ENCODE results near the gene IFI6.
A peak's percentile ranks its signal among the peaks of the same experiment; 100 is the strongest.

IFI6 gene

GRCh38 chr1:27669876-27670275 lies 2.1 kb downstream of the IFI6 start:
- no peak for DNase-seq

DNA sequence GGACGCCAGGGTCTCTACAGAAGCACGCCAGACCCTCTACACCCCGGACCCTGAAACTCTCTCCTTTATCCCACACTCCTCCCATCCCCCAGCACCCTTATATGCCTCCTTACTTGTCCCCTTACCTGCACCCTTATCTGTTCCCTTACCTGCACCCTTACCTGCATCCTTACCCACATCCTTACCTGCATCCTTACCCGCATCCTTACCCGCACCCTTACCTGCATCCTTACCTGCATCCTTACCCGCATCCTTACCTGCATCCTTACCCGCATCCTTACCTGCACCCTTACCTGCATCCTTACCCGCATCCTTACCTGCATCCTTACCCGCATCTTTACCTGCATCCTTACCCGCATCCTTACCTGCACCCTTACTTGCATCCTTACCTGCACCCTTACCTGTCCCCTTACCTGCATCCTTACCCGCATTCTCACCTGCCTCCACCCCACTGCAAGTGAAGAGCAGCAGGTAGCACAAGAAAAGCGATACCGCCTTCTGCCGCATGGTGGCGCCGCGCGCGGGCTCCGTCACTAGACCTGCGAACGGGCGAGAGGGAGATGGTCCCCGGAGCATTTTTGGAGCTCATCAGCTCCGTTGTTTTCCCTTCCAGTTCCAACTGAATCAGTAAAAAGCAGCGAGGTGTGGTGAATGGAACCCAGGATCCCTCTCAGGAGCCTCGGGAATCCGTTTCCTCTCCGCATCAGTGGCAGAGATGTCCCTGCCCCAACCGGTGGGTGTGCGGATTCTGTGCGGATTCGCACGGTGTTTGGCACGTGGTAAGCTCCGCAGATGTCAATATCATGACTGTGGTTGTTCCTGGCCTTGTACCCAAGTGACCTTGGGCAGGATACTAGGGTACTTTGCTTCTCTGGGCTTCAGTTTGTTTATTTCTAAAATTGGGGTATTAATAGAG lies 2.9 kb downstream of the IFI6 start:
- peak; percentile 68 for DNase-seq

- no peak for DNase-seq
These were observed 3.7 kb downstream of the IFI6 start for GRCh38 chr1:27668121-27668807.

GRCh38 chr1:27666791-27667254 lies 5.2 kb downstream of the IFI6 start:
- no peak for DNase-seq

DNA sequence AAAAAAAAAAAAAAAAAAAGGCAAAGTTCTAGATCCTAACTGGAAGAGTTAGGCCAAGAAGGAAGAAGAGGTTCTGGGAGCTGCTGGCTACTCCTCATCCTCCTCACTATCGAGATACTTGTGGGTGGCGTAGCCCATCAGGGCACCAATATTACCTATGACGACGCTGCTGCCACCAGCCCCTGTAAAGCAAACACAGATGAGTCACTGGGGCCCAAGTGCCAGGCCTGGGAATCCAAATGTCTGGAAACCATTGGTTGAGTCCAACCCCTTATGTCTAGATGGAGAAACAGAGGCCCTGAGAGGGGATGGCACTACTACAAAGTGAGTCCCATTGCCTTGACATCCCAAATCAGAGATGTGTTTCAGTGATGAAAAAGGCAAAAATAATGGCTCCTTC lies 5.7 kb downstream of the IFI6 start:
- DNase-seq = no peak

DNA sequence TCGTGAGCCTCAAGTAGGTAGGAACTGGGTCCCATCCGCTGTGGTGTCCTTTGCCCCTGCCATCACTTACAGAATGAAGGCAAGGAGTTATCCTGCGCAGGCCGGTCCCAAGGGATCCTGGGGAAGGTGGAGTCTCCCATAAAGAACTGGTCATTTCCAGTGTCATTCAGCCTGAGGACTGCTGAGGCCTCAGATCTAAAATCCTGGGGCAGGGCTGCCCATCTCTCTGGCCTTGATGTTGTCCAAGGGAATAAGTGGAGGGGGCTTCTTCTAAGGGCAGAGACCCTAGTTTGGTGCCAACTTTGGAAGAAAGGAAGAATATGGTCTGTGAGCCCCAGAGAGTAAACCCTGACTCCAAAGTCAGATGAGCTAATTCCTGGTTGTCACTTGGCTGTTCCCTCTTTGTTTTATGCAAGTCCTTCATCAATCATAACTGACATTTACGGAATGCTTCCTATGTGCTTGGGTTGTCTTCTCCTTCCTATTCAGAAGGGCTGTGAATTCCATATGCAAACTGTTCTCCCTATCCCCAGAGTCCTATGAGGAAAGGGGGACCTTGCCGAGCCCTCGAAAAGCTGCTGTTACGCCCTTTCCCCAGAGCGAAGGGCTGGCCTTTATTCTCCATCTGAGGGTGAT lies 6.9 kb downstream of the IFI6 start:
- no peak for DNase-seq

GRCh38 chr1:27664291-27664690 lies 7.7 kb downstream of the IFI6 start:
- no peak for DNase-seq

DNA sequence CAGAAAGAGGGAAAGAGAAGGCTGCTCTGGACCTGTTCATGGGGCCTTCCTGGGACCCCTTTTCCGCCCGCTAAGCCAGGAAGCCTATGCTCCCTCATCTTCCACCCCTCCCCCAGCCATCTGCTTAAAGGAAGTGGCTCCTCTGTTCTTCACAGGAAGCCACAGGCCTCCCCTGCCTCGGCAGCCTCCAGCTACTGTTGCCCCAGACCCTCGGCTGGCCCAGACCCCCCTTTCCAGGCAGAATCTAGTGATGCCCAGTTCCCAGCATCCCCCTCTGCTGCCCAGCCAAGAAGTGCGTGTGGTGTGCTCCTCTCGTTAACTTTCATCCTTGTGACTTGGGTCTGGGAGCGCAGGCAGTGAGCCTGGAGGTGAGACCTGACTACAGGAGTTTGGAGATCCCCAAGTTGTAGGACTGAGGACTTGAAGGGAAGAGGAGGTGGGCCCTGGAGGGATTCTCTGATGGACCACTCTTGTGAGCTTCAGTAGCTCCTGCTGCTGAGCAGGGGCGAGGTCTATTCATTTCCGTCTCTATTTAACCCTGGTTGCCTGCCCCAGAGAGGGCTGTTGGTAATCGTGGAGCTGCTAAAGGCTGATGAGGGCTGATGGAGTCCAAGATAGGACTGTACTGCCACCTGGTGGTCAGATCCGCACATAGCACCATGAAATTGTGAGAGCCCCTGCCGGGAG lies 9.1 kb downstream of the IFI6 start:
- peak; percentile 85 for DNase-seq

DNA sequence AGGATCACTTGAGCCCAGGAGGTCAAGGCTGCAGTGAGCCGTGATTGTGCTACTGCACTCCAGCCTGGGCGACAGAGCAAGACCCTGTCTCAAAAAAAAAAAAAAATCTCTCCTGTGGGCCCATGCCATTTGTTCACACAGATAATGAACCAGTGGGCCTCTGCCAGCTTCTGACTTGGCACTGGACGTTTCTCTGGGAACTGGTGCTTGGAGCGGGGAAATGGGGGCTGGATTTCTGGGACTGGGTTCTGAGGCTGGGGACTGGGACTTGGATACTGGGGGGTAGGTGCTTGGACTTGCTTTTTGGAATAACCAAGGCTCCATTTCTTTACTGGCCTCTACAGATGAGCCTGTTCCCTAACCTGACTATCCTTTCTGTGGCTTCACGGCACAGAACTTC lies 9.7 kb downstream of the IFI6 start:
- DNase-seq = no peak

- DNase-seq = no peak
These were observed 10.4 kb downstream of the IFI6 start for GRCh38 chr1:27661412-27662075.

GRCh38 chr1:27660300-27660835 lies 11.6 kb downstream of the IFI6 start:
- no peak for DNase-seq

DNA sequence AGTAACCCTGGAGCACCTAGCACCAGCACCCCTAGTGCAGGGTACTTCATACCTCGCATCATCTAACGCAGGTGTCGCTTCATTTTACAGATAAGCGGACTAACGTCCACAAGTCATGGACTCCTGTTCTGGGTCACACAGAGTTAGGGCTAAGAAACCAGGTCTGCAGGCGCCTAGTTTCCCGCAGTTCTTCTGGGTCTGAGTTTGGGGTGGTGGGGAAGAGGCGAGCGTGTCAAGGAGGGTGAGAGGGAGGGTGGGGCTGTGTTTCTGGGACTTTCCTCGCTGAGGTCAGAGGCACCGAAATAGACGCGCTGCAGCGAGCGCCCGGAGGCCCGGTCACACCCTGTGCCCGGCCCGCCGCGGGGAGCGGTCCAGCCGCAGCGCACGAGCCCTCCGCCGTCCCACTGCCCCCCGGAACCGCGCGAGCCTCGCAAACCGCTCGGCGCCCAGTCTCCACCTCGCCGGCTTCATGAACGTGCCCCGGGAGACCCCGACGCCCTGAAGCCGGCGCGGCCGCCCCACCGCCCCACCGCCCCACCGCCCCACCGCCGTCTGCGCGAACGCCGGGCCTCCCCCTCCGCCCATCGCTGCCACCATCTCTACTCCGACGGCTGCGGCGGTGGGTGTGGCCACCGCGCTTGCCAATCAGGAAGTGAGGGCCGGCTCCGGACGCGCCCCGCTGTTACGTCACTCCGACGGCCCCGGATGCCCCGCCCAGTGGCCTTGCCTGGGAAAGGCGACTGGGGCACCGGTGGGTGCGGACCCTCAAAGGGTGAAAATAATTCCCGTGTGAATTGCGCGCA lies 12.3 kb downstream of the IFI6 start:
- DNase-seq = peak; percentile 70

DNA sequence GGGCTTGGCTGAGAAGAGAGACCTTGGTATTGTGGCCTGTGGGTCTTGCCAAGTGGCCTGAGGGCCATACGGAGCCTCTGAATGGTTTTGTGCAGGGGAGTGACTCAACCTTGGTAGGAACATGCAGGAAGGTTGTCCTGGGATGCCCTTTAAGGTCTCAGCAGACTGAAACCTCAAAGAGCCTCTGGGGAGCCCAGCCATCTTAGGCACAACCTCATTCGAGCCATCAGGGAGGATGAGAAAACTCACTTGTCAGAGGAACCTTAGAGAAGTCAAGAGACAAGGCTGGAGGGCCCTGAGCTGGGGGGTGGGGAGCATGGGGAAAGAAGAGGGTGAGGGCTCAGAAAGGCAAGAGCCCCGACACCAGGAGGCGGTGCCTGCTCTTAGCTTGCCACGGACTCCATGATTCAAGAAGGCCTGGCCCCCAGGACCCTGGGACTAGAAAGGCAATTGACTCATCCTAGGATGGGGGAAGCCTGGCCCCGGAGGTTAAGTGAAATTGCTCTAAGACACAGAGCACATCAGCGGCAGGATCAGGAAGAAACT lies 13.0 kb downstream of the IFI6 start:
- no peak for DNase-seq

DNA sequence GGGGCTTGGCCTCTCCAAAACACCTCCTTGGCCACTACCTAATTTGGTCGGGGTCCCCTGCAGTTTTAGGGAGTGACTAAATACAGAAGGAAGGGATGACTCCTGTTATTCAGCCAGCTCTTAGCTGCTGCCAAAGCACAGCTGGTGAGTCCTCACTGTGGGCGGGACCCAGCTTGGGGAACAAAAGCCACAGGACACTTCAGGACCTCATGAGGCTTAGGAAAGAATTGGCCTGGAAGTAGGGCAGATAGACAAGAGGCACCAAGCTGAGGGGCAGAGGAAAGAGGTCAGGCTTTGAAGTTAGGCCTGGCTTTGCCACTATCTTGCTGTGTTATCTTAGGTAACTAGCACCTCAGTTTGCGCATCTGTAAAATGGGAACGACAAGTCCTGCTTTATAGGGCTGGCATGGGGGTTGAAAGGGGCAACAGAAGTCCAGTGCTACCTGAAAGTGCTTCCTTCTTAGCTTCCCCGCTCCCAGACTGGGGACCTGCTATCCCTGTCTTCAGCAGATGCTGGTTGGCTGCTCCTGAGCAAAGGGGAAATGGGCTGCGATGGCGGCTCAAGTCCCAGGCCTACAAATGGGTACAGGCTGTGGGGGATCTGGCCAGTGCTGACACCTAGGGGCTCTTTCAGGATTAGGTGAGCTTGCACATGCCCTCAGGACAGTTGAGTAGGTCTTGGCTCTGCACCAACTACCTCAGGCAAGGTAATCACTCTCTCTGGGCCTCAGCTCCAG lies 15.7 kb downstream of the IFI6 start:
- no peak for DNase-seq

- no peak for DNase-seq
These were observed 16.6 kb downstream of the IFI6 start for GRCh38 chr1:27655151-27655937.

DNA sequence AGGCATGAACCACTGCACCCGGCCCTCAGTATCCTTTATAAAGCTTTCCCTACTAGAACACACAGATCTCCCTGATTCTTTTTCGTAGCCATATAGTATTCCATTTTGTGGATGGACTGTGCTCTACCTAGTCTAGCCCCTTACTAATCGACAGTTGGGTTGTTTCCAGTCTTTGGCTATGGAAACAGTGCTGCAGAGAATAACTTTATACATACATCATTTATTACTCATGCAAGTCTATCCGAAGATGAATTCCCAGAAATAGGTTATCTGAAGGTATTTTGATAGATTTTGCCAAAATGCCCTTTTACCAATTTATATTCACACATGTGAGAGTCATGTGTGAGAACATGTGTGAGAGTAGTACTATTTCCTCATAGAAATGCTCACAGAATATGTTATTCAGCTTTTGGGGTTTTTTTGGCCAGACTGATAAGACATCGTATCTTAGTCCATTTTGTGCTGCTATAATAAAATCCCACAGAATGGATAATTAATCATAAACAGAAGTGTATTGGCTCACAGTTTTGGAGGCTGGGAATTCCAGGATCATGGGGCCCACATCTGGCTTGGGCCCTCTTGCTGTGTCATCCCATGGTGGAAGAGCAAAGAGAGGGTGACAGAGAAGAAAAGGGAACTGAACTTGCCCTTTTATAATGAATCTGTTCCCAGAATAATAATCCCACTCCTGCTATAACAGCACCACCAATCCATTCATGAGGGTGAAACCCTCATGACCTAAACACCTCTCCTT lies 19.7 kb downstream of the IFI6 start:
- no peak for DNase-seq

DNA sequence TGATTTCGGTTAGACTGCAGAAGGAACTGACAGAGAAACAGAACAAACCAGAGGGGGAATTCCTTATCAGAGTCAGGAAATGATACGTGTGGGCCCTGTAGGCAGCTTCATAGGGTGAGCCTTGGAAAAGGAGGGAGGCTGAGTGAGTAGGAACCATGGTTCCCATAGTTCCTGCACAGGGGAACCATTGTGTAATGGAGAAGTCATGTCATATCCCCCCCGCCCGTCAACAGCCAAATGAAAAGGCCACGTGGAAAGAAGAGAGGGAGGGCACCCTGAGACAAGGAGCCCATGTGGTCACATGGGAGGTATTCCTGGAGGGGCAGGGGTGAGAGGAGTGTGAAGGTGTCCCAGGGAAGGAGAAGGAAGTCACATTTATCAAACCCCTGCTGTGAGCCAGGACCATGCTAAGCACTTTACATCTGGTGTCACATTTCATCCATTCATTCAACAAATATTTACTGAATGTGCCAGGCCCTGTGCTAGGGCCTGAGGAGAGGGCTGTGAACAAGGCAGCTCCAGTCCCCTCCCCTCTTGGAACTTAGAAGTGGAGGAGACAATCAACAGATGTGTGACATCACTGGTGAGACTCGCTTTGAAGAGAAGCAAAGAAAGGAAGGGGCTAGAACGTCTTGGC lies 21.3 kb downstream of the IFI6 start:
- DNase-seq = no peak

DNA sequence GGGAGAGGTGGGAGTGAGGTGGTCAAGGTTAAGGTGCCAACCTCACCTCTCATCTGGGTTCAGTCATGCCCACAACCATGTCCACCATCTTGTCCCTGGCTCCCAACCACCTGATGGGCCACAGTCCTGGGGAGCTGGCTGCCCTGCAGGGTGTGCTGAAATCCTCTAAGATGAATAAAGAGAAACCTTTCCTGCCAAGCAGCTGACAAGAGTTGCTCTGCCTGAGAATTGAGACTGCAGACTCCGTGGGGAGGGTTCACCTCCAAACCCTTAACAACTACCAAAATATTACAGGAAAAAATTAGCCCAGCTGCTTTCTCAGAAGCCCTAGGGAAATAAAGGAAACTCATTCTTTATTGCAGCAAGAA lies 21.8 kb downstream of the IFI6 start:
- DNase-seq = no peak

Data from activated CD4-positive, alpha-beta T cell treated with anti-CD3 and anti-CD28 coated beads for 1 hour (primary cell).